Measurements from ENCODE around the gene MAML2. TPM values are rescaled to one million over a fixed set of nuclear protein-coding genes. Genes with fewer than 3 reads are reported as not detected.

The MAML2 gene
- total and polyA plus RNA-seq, 2 of the 13 experiments (the other 11 are each of a cell fraction or from before 2014, with no cell fraction given): 2.3 to 25.9 TPM

GRCh38 chr11:96012086-96012824 is 330.7 kb downstream of the MAML2 start (continued):
- no peak for TF ChIP-seq ZNF567 (CRISPR knock-in tag; IDR thresholded peaks at IDR 0.05; ENCODE audit: borderline replicate concordance)
- TF ChIP-seq XBP1 (CRISPR knock-in tag; IDR thresholded peaks at IDR 0.05): no peak
- peak; percentile 91 for TF ChIP-seq SMC3 (IDR thresholded peaks at IDR 0.05; ENCODE audit: low read length)
- TF ChIP-seq ZNF644 (CRISPR knock-in tag; IDR thresholded peaks at IDR 0.05; ENCODE audit: low read depth): peak; percentile 56
- TF ChIP-seq ZNF329 (CRISPR knock-in tag; IDR thresholded peaks at IDR 0.05; ENCODE audit: low read depth): no peak
- TF ChIP-seq NFE2L2 (IDR thresholded peaks at IDR 0.05; ENCODE audit: low read length): no peak
- TF ChIP-seq TOPORS (CRISPR knock-in tag; IDR thresholded peaks at IDR 0.05): no peak
- TF ChIP-seq U2AF1 (optimal IDR thresholded peaks at IDR 0.05; ENCODE audit: low read depth, low read length): no peak
- no peak; the same call in none of the 2 replicates for TF ChIP-seq ATF2 (CRISPR knock-in tag; IDR thresholded peaks at IDR 0.05)
- no peak for TF ChIP-seq NFATC3 (CRISPR knock-in tag; IDR thresholded peaks at IDR 0.05)
- TF ChIP-seq ZNF639 (CRISPR knock-in tag; conservative IDR thresholded peaks at IDR 0.05): no peak
- no peak for TF ChIP-seq ZNF546 (CRISPR knock-in tag; conservative IDR thresholded peaks at IDR 0.05)
- TF ChIP-seq CBX2 (IDR thresholded peaks at IDR 0.05; ENCODE audit: low read depth, low read length): no peak
- TF ChIP-seq CBX2 (CRISPR knock-in tag; IDR thresholded peaks at IDR 0.05; ENCODE audit: low read depth): no peak
- TF ChIP-seq ZBTB37 (CRISPR knock-in tag; IDR thresholded peaks at IDR 0.05): 0 out of 2 replicates have a peak, but pooled peaks have one; percentile 33
